Measurements from ENCODE around the gene TCF25. TPM values are rescaled to one million over a fixed set of nuclear protein-coding genes. Genes with fewer than 3 reads are reported as not detected.
"Not testable (repeated sequence)": the region's sequence is repeated elsewhere in the genome, so short reads cannot be mapped to it uniquely, and the experiment has no call there.

Gene TCF25
- total RNA-seq, 5 donors from 2014 or later (not counting 1 experiment from before 2014, with no cell fraction given), result 289 to 400 (median 322) TPM

GRCh38 chr16:89836484-89836883 lies 36.9 kb upstream of the TCF25 start:
- H3K27ac Mint-ChIP-seq, result not testable (repeated sequence)

DNA sequence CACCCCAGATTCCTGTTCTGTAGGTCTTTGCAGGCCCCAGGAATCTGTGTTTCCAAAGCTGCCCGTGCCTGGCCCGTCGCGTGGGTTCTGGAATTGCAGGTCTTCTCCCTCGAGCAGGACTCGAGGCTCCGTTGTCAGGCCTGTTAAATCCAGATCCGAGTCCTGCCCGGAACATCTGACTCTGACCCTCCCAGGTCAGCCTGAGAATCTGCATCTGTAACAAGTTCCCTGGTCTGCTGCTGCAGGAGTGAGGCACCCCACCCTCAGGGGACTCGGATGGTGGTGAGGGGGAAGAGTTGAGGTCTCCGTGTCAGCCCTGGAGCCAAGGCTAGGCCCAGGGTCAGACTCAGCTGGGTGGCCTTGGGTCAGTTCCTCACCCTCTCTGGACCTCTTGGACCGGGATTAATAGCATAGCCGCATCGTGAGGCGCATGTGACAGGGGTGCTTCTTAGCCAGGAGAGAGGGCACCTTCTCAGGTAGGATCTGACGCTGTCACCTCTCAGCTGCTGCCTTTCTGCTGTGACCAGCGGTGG lies 36.3 kb upstream of the TCF25 start:
- Mint-ChIP-seq H3K4me1 (peaks cover 14 to 33% (median 23%) of the 10 kb centered on the region in 3 donors), H3K27me3 (peaks cover 4 to 6% of the 10 kb centered on the region in 2 donors), H3K36me3 (no peaks in the 10 kb centered on the region), H3K4me3 (peak overlapping the region; percentile 24 to 65 (median 58)), H3K27ac (no peak overlapping the region), H3K9me3 (no peaks in the 10 kb centered on the region)
- POLR2A ChIA-PET, result no interaction called here
- Histone ChIP-seq H3K27me3 (replicated peaks in 1 of 2; ENCODE audit: control insufficient read depth in 2 of 2, extremely low read depth in 1 of 2, insufficient read depth in 2 of 2, low read length in 1 of 2) (peaks cover 0 to 15% of the 10 kb centered on the region in 2 experiments), H3K4me3 (ENCODE audit: control insufficient read depth in 1 of 2, extremely low read depth in 1 of 2, low read length in 1 of 2) (peak overlapping the region in 1 of 2 donors; percentile 36), H3K27ac (ENCODE audit: low read length) (no peak overlapping the region), H3K36me3 (ENCODE audit: control insufficient read depth in 2 of 2, extremely low read depth in 1 of 2, insufficient read depth in 1 of 2, low read length in 1 of 2) (no peaks in the 10 kb centered on the region), H3K9me3 (no peaks in the 10 kb centered on the region), H3K4me1 (ENCODE audit: control insufficient read depth in 1 of 2, extremely low read depth in 1 of 2, insufficient read depth in 2 of 2, low read length in 2 of 2) (peaks cover 4 to 41% of the 10 kb centered on the region in 2 experiments)
- DNase-seq (no peak), ATAC-seq (replicated peaks in 1 of 4) (peak in 1 of 4 experiments; percentile 4)
- 94% methylated on average over 14 of the region's 17 CpGs for WGBS (ENCODE audit: insufficient coverage)
- CTCF ChIA-PET, result interaction anchor here (0.6 to 1.1 kb wide), 3 partner anchors 16 to 137 kb away, joined by 3 to 6 read pairs (median 5); no protein-coding TSS in a partner anchor

More at GRCh38 chr16:89836484-89836883, 36.9 kb upstream of the TCF25 start:
- H3K9me3 ChIP-seq; H3K36me3 Mint-ChIP-seq; H3K27ac ChIP-seq (ENCODE audit: low read length); H3K4me3 ChIP-seq (ENCODE audit: control insufficient read depth in 1 of 2, extremely low read depth in 1 of 2, low read length in 1 of 2); H3K9me3 Mint-ChIP-seq; POLR2A ChIA-PET; DNase-seq; H3K4me3 Mint-ChIP-seq; ATAC-seq (replicated peaks in 1 of 4); H3K36me3 ChIP-seq (ENCODE audit: control insufficient read depth in 2 of 2, extremely low read depth in 1 of 2, insufficient read depth in 1 of 2, low read length in 1 of 2): not testable (repeated sequence)
- CTCF ChIA-PET, result interaction anchor here (0.7 to 1.1 kb wide), 2 partner anchors 17 to 28 kb away, joined by 3 to 5 read pairs; no protein-coding TSS in a partner anchor
- WGBS (ENCODE audit: insufficient coverage), result 80% methylated on average over 3 of the region's 15 CpGs
- H3K27me3 ChIP-seq (replicated peaks in 1 of 2; ENCODE audit: control insufficient read depth in 2 of 2, extremely low read depth in 1 of 2, insufficient read depth in 2 of 2, low read length in 1 of 2), result peaks cover 0 to 21% of the 10 kb centered on the region in 2 experiments
- H3K4me1 Mint-ChIP-seq, result peaks cover 14 to 31% (median 23%) of the 10 kb centered on the region in 3 donors
- peaks cover 4 to 11% of the 10 kb centered on the region in 2 donors for H3K27me3 Mint-ChIP-seq
- peaks cover 4 to 37% of the 10 kb centered on the region in 2 experiments for H3K4me1 ChIP-seq (ENCODE audit: control insufficient read depth in 1 of 2, extremely low read depth in 1 of 2, insufficient read depth in 2 of 2, low read length in 2 of 2)

GRCh38 chr16:89841275-89841674 lies 32.1 kb upstream of the TCF25 start:
- no peak overlapping the region for H3K27ac ChIP-seq (ENCODE audit: low read length)
- Mint-ChIP-seq H3K36me3 (no peaks in the 10 kb centered on the region), H3K4me1 (peaks cover 25 to 42% (median 31%) of the 10 kb centered on the region in 3 donors), H3K27ac (no peak overlapping the region), H3K27me3 (no peaks in the 10 kb centered on the region), H3K4me3 (no peak overlapping the region), H3K9me3 (no peaks in the 10 kb centered on the region)
- H3K36me3 ChIP-seq (ENCODE audit: control insufficient read depth in 2 of 2, extremely low read depth in 1 of 2, insufficient read depth in 1 of 2, low read length in 1 of 2), result no peaks in the 10 kb centered on the region
- H3K4me3 ChIP-seq (ENCODE audit: control insufficient read depth in 1 of 2, extremely low read depth in 1 of 2, low read length in 1 of 2), result no peak overlapping the region
- H3K27me3 ChIP-seq (replicated peaks in 1 of 2; ENCODE audit: control insufficient read depth in 2 of 2, extremely low read depth in 1 of 2, insufficient read depth in 2 of 2, low read length in 1 of 2), result peaks cover 0 to 14% of the 10 kb centered on the region in 2 experiments
- peaks cover 6 to 53% of the 10 kb centered on the region in 2 experiments for H3K4me1 ChIP-seq (ENCODE audit: control insufficient read depth in 1 of 2, extremely low read depth in 1 of 2, insufficient read depth in 2 of 2, low read length in 2 of 2)
- ATAC-seq (replicated peaks in 1 of 4) (peak; percentile 45 to 57 (median 49)), DNase-seq (peak in 34 of 35 experiments; percentile 33 to 78 (median 60))
- POLR2A ChIA-PET, result no interaction called here
- 28% methylated on average over 8 of the region's 10 CpGs for WGBS (ENCODE audit: insufficient coverage)
- CTCF ChIA-PET, result interaction anchor here in 1 of 2 donors (0.5 to 0.6 kb wide), 2 partner anchors 51 to 57 kb away, joined by 3 to 4 read pairs; no protein-coding TSS in a partner anchor
- H3K9me3 ChIP-seq, result no peaks in the 10 kb centered on the region

DNA sequence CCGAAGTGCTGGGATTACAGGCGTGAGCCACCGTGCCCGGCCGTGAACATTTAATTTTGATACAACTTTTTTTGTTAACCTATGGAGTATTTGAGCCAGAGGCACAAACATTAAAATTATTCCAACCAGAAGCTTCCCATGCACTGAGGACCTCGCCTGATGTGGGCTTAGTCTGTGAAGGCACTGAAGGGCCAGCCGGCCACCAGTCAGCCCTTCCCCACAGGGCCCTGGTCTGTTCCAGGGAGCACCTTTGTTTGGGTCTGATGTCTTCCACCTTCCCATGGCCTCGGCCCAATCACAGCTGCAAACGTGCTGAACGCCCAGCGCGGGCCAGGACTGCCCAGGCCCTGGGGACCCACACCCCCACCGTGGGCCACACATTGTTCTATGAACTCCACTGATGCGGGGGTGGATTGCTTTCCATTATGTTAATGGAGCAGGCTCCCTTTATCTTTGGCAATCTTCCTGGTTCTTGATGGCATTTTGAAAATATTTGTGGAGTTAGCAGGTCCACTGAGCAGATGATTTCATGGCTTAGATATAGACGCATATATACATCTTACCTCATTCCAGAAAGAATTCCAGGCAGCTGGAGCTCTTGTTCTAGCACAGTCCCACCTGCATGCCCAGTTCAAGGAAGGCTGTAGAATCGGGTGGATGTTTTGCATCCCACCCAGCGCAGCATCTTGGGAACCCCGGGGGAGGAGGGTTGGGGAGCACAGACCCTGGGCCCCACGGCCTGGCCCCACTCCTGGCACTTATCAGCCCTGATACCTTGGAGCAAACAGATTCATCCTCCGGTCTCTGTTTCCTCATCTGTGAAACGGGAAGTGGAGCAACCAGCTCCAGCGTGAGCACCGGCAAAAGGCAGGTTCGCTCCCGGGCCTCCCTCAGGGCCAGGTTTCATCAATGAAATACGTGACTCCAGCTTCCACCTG lies 30.7 kb upstream of the TCF25 start:
- Histone ChIP-seq H3K27me3 (replicated peaks in 1 of 2; ENCODE audit: control insufficient read depth in 2 of 2, extremely low read depth in 1 of 2, insufficient read depth in 2 of 2, low read length in 1 of 2) (peaks cover 0 to 10% of the 10 kb centered on the region in 2 experiments), H3K36me3 (ENCODE audit: control insufficient read depth in 2 of 2, extremely low read depth in 1 of 2, insufficient read depth in 1 of 2, low read length in 1 of 2) (no peaks in the 10 kb centered on the region), H3K27ac (ENCODE audit: low read length) (no peak overlapping the region), H3K4me1 (ENCODE audit: control insufficient read depth in 1 of 2, extremely low read depth in 1 of 2, insufficient read depth in 2 of 2, low read length in 2 of 2) (peaks cover 2 to 44% of the 10 kb centered on the region in 2 experiments), H3K4me3 (ENCODE audit: control insufficient read depth in 1 of 2, extremely low read depth in 1 of 2, low read length in 1 of 2) (no peak overlapping the region), H3K9me3 (no peaks in the 10 kb centered on the region)
- ATAC-seq (replicated peaks in 1 of 4) (no peak), DNase-seq (no peak)
- POLR2A ChIA-PET, result interaction anchor here in 1 of 2 donors (0.6 kb wide), 1 partner anchor 15 kb away, joined by 5 read pairs; no protein-coding TSS in a partner anchor
- H3K27me3 Mint-ChIP-seq, result no peaks in the 10 kb centered on the region
- CTCF ChIA-PET, result interaction anchor here (0.5 to 0.7 kb wide), 3 partner anchors 67 to 188 kb away, joined by 4 to 6 read pairs (median 5); no protein-coding TSS in a partner anchor
- WGBS (ENCODE audit: insufficient coverage), result 93% methylated on average over 23 of the region's 26 CpGs
- H3K4me3 Mint-ChIP-seq, result no peak overlapping the region
- H3K9me3 Mint-ChIP-seq, result no peaks in the 10 kb centered on the region
- H3K36me3 Mint-ChIP-seq, result no peaks in the 10 kb centered on the region
- H3K27ac Mint-ChIP-seq, result no peak overlapping the region
- H3K4me1 Mint-ChIP-seq, result peaks cover 20 to 34% (median 24%) of the 10 kb centered on the region in 3 donors

DNA sequence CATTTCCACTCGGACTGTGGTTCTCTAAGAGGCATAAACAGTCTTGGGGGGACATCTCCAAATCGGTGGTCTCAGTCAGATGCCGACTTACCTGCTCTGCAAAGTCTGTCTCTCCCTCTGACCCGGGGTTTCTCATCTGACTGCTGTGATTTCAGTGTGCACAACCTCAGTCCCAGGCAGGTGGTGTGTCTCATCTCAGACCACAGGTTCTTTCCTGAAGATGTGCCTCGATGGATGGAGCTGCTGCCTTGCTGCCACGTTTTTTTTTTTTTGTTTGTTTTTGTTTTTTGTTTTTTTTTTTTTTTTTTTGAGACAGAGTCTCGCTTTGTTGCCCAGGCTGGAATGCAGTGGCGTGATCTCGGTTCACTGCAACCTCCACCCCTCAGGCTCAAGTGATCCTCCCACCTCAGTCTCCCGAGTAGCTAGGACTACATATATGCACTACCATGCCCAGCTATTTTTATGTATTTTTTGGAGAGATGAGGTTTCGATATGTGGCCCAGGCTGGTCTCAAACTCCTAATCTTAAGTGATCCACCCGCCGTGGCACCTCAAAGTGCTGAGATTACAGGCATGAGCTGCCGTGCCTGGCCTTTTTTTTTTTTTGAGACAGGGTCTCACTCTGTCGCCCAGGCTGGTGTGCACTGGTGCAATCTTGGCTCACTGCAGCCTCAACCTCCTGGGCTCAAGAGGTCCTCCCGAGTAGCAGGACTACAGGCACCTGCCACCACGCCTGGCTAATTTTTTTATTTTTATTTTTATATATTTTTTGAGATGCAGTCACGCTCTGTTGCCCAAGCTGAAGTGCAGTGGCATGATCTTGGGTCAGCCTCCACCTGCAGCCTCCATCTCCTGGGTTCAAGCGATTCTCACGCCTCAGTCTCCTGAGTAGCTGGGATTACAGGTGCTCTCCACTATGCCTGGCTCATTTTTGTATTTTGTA lies 29.7 kb upstream of the TCF25 start:
- 93% methylated on average over 8 of the region's 20 CpGs for WGBS (ENCODE audit: insufficient coverage)
- Mint-ChIP-seq H3K4me3 (no peak overlapping the region), H3K27ac (no peak overlapping the region), H3K36me3 (no peaks in the 10 kb centered on the region), H3K4me1 (peaks cover 13 to 25% (median 15%) of the 10 kb centered on the region in 3 donors), H3K27me3 (no peaks in the 10 kb centered on the region), H3K9me3 (no peaks in the 10 kb centered on the region)
- H3K36me3 ChIP-seq (ENCODE audit: control insufficient read depth in 2 of 2, extremely low read depth in 1 of 2, insufficient read depth in 1 of 2, low read length in 1 of 2), result no peaks in the 10 kb centered on the region
- peaks cover 0 to 7% of the 10 kb centered on the region in 2 experiments for H3K27me3 ChIP-seq (replicated peaks in 1 of 2; ENCODE audit: control insufficient read depth in 2 of 2, extremely low read depth in 1 of 2, insufficient read depth in 2 of 2, low read length in 1 of 2)
- no peak for ATAC-seq (replicated peaks in 1 of 4)
- H3K4me3 ChIP-seq (ENCODE audit: control insufficient read depth in 1 of 2, extremely low read depth in 1 of 2, low read length in 1 of 2), result no peak overlapping the region
- H3K4me1 ChIP-seq (ENCODE audit: control insufficient read depth in 1 of 2, extremely low read depth in 1 of 2, insufficient read depth in 2 of 2, low read length in 2 of 2), result peaks cover 2 to 34% of the 10 kb centered on the region in 2 experiments
- H3K27ac ChIP-seq (ENCODE audit: low read length), result no peak overlapping the region
- ChIA-PET POLR2A (interaction anchor here in 1 of 2 donors (0.6 kb wide), 1 partner anchor 14 kb away, joined by 5 read pairs; no protein-coding TSS in a partner anchor), CTCF (interaction anchor here in 1 of 2 donors (0.6 to 0.7 kb wide), 2 partner anchors 66 to 97 kb away, joined by 5 to 6 read pairs; no protein-coding TSS in a partner anchor)
- no peak for DNase-seq
- no peaks in the 10 kb centered on the region for H3K9me3 ChIP-seq

All from T-cell (primary cell).